Measurements from ENCODE around the gene CLBA1. TPM values are rescaled to one million over a fixed set of nuclear protein-coding genes. Genes with fewer than 3 reads are reported as not detected.

CLBA1 gene
- total and polyA plus RNA-seq, 2 donors (not counting 1 experiment from before 2014, with no cell fraction given) = 0.63 to 5.5 TPM

- Mint-ChIP-seq H3K9me3 (ENCODE audit: insufficient read depth) (no peaks in the 10 kb centered on the region), H3K4me3 (peak overlapping the region; percentile 82), H3K27ac (no peak overlapping the region), H3K27me3 (peaks cover 29% of the 10 kb centered on the region), H3K4me1 (peaks cover 12% of the 10 kb centered on the region)
- POLR2A ChIA-PET = interaction anchor here (0.8 kb wide), 1 partner anchor 45 kb away, joined by 3 read pairs; the partner anchor contains the start of gene CDCA4
- no peaks in the 10 kb centered on the region for H3K79me2 ChIP-seq (ENCODE audit: control insufficient read depth, insufficient read depth, low read length)
- CTCF ChIA-PET = interaction anchor here (0.6 to 6.7 kb wide), 19 partner anchors 10 to 144 kb away, joined by 3 to 132 read pairs (median 4); partner anchors contain the start of genes CDCA4, CLBA1 and PLD4
- peaks cover 0 to 32% (median 15%) of the 10 kb centered on the region in 4 experiments for H3K27me3 ChIP-seq (replicated peaks in 1 of 4; ENCODE audit: control extremely low read depth in 1 of 4, control insufficient read depth in 3 of 4, insufficient read depth in 4 of 4, low read length in 3 of 4)
- no peak overlapping the region for H3K9ac ChIP-seq (ENCODE audit: low read length)
- no peaks in the 10 kb centered on the region for H3K36me3 ChIP-seq (replicated peaks in 1 of 2; ENCODE audit: control extremely low read depth in 1 of 2, control insufficient read depth in 1 of 2, extremely low read depth in 1 of 2, insufficient read depth in 2 of 2, low read length in 1 of 2)
- intact Hi-C loops (cut with micrococcal nuclease) = loop anchor here (1.0 to 2.0 kb wide), 4 partner anchors 45 to 115 kb away; partner anchors contain the start of gene CDCA4
- H3K4me3 ChIP-seq (ENCODE audit: control extremely low read depth in 1 of 5, extremely low read depth in 1 of 5, insufficient read depth in 1 of 5, low read depth in 2 of 5, low read length in 4 of 5) = no peak overlapping the region
- DNase-seq (peak; percentile 62), ATAC-seq (ENCODE audit: low read depth) (peak; percentile 18)
- H3K9me3 ChIP-seq (ENCODE audit: control extremely low read depth in 1 of 3, control insufficient read depth in 2 of 3, insufficient read depth in 1 of 3, low read length in 2 of 3) = peaks cover 0 to 11% (median 0%) of the 10 kb centered on the region in 3 donors
- TF ChIP-seq, protein P1, sequence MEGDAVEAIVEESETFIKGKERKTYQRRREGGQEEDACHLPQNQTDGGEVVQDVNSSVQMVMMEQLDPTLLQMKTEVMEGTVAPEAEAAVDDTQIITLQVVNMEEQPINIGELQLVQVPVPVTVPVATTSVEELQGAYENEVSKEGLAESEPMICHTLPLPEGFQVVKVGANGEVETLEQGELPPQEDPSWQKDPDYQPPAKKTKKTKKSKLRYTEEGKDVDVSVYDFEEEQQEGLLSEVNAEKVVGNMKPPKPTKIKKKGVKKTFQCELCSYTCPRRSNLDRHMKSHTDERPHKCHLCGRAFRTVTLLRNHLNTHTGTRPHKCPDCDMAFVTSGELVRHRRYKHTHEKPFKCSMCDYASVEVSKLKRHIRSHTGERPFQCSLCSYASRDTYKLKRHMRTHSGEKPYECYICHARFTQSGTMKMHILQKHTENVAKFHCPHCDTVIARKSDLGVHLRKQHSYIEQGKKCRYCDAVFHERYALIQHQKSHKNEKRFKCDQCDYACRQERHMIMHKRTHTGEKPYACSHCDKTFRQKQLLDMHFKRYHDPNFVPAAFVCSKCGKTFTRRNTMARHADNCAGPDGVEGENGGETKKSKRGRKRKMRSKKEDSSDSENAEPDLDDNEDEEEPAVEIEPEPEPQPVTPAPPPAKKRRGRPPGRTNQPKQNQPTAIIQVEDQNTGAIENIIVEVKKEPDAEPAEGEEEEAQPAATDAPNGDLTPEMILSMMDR (IDR thresholded peaks at IDR 0.05) = no peak
- no peak for TF ChIP-seq EZH2 (IDR thresholded peaks at IDR 0.05; ENCODE audit: borderline replicate concordance, insufficient read depth, low read depth, low read length, poor library complexity, severe bottlenecking)
- H3K4me1 ChIP-seq (ENCODE audit: control insufficient read depth in 2 of 2, insufficient read depth in 2 of 2, low read length in 2 of 2) = peaks cover 20 to 24% of the 10 kb centered on the region in 2 donors
- peak overlapping the region; percentile 19 for H3K4me2 ChIP-seq (replicated peaks; ENCODE audit: low read depth, low read length, poor library complexity, severe bottlenecking)
- no peak overlapping the region for H2AFZ ChIP-seq (ENCODE audit: insufficient read depth, low read depth, low read length, poor library complexity, severe bottlenecking)
- H4K20me1 ChIP-seq (ENCODE audit: control insufficient read depth, insufficient read depth, low read length, poor library complexity, severe bottlenecking) = peaks cover 9% of the 10 kb centered on the region
- no peak overlapping the region for H3K27ac ChIP-seq (ENCODE audit: low read length in 2 of 2)
- 51% methylated on average over 17 of the region's 21 CpGs for WGBS (ENCODE audit: insufficient coverage)
These were observed 9.9 kb upstream of the CLBA1 start for GRCh38 chr14:104975481-104976197.

Data from B cell (primary cell).